DND-41 (cell line): Measurements from ENCODE around the gene PRR5L.

Source experiments
- ATAC-seq: fragments of 200-7000 bp; cut with Tn5 transposase; 3 replicates; pipeline ENCODE4 v1.9.1; 2021; ENCODE audit warnings: low read depth; ENCODE audit not compliant: insufficient read depth
- DNase-seq: peaks from one replicate; pipeline ENCODE4 v3.0.0-alpha.2; 2020
- H2AFZ ChIP-seq: 2 replicates; pipeline ENCODE4 v1.6.0; 2012; ENCODE audit warnings: low read depth, low read length
- H3K27ac ChIP-seq: 2 replicates; pipeline ENCODE4 v1.5.1; 2012; ENCODE audit warnings: low read length, inconsistent platforms
- H3K27me3 ChIP-seq: fragments of 200-600 bp; sonication (generic); 2 replicates; pipeline ENCODE4 v1.6.0; 2012; ENCODE audit warnings: low read length, mild to moderate bottlenecking, inconsistent platforms; ENCODE audit not compliant: insufficient read depth, poor library complexity
- H3K36me3 ChIP-seq: 2 replicates; pipeline ENCODE4 v1.5.1; 2012; ENCODE audit warnings: low read length, inconsistent platforms; ENCODE audit not compliant: insufficient read depth
- H3K4me1 ChIP-seq: 2 replicates; pipeline ENCODE4 v1.5.1; 2012; ENCODE audit warnings: mild to moderate bottlenecking, low read length; ENCODE audit not compliant: insufficient read depth
- H3K4me2 ChIP-seq: 2 replicates; pipeline ENCODE4 v1.6.0; 2012; ENCODE audit warnings: mild to moderate bottlenecking, moderate library complexity, low read length, inconsistent platforms; ENCODE audit not compliant: insufficient read depth
- H3K4me3 ChIP-seq, 2 experiments: fragments of 200-600 bp in 1 of 2; shearing (Covaris generic) in 1 of 2; 2 replicates each; pipeline ENCODE4 v1.5.1; 2012 to 2016; ENCODE audit warnings: inconsistent platforms in 2 of 2, low read length in 2 of 2, mild to moderate bottlenecking in 2 of 2, low read depth in 1 of 2, moderate library complexity in 1 of 2
- H3K79me2 ChIP-seq: 2 replicates; pipeline ENCODE4 v1.6.0; 2012; ENCODE audit warnings: low read length, inconsistent platforms; ENCODE audit not compliant: insufficient read depth
- H3K9ac ChIP-seq: 2 replicates; pipeline ENCODE4 v1.6.0; 2012; ENCODE audit warnings: low read depth, mild to moderate bottlenecking, inconsistent platforms, low read length, moderate library complexity
- H3K9me3 ChIP-seq: 2 replicates; pipeline ENCODE4 v1.5.1; 2012; ENCODE audit warnings: low read length, moderate library complexity, mild to moderate bottlenecking, inconsistent platforms; ENCODE audit not compliant: insufficient read depth, severe bottlenecking
- H4K20me1 ChIP-seq: 2 replicates; pipeline ENCODE4 v1.6.0; 2012; ENCODE audit warnings: low read length; ENCODE audit not compliant: insufficient read depth
- CTCF ChIP-seq: IDR thresholded peaks from 2 replicates; pipeline ENCODE4 v1.5.1; 2012; ENCODE audit warnings: borderline replicate concordance, low read length, moderate library complexity, mild to moderate bottlenecking; ENCODE audit not compliant: poor library complexity, severe bottlenecking; ENCODE audit errors: extremely low read depth
- EZH2 ChIP-seq: IDR thresholded peaks from 3 replicates; pipeline ENCODE4 v1.6.1; 2012; ENCODE audit warnings: borderline replicate concordance, low read depth, mild to moderate bottlenecking, moderate library complexity, low read length, inconsistent platforms; ENCODE audit not compliant: severe bottlenecking

The PRR5L gene

GRCh38 chr11:36339888-36340287 lies 43.8 kb downstream of the PRR5L start:
- no peak overlapping the region for H2AFZ ChIP-seq
- H3K4me1 ChIP-seq = no peaks in the 10 kb centered on the region
- no peaks in the 10 kb centered on the region for H4K20me1 ChIP-seq
- TF ChIP-seq EZH2 = no peak
- no peak for TF ChIP-seq CTCF
- H3K9me3 ChIP-seq = no peaks in the 10 kb centered on the region
- no peak overlapping the region for H3K4me2 ChIP-seq
- no peak overlapping the region for H3K4me3 ChIP-seq
- H3K9ac ChIP-seq = no peak overlapping the region
- ATAC-seq (no peak), DNase-seq (no peak)
- H3K79me2 ChIP-seq = no peaks in the 10 kb centered on the region
- no peaks in the 10 kb centered on the region for H3K36me3 ChIP-seq
- H3K27ac ChIP-seq = no peak overlapping the region
- H3K27me3 ChIP-seq = peaks cover 15% of the 10 kb centered on the region

GRCh38 chr11:36340897-36341296 lies 44.8 kb downstream of the PRR5L start:
- H3K9me3 ChIP-seq = no peaks in the 10 kb centered on the region
- no peak overlapping the region for H3K27ac ChIP-seq
- no peak overlapping the region for H3K4me3 ChIP-seq
- H3K4me2 ChIP-seq = no peak overlapping the region
- ATAC-seq (no peak), DNase-seq (no peak)
- H2AFZ ChIP-seq = no peak overlapping the region
- H3K4me1 ChIP-seq = no peaks in the 10 kb centered on the region
- H3K36me3 ChIP-seq = no peaks in the 10 kb centered on the region
- peaks cover 22% of the 10 kb centered on the region for H3K27me3 ChIP-seq
- H3K79me2 ChIP-seq = no peaks in the 10 kb centered on the region
- H4K20me1 ChIP-seq = no peaks in the 10 kb centered on the region
- no peak for TF ChIP-seq CTCF
- TF ChIP-seq EZH2 = no peak
- H3K9ac ChIP-seq = no peak overlapping the region

- H3K79me2 ChIP-seq = no peaks in the 10 kb centered on the region
- H3K4me2 ChIP-seq = no peak overlapping the region
- ATAC-seq = no peak
- no peaks in the 10 kb centered on the region for H3K9me3 ChIP-seq
- H4K20me1 ChIP-seq = no peaks in the 10 kb centered on the region
- H3K9ac ChIP-seq = no peak overlapping the region
- DNase-seq = no peak
- H2AFZ ChIP-seq = no peak overlapping the region
- no peak for TF ChIP-seq CTCF
- no peak for TF ChIP-seq EZH2
- no peaks in the 10 kb centered on the region for H3K36me3 ChIP-seq
- H3K4me1 ChIP-seq = no peaks in the 10 kb centered on the region
- H3K27me3 ChIP-seq = peaks cover 22% of the 10 kb centered on the region
- H3K4me3 ChIP-seq = no peak overlapping the region
- H3K27ac ChIP-seq = no peak overlapping the region
These were observed 45.8 kb downstream of the PRR5L start for GRCh38 chr11:36341915-36342314.

- TF ChIP-seq EZH2 (no peak), CTCF (no peak)
- Histone ChIP-seq H3K36me3 (no peaks in the 10 kb centered on the region), H3K27me3 (peaks cover 22% of the 10 kb centered on the region), H3K4me2 (no peak overlapping the region), H3K4me1 (no peaks in the 10 kb centered on the region), H3K9ac (no peak overlapping the region), H3K9me3 (no peaks in the 10 kb centered on the region), H3K4me3 (no peak overlapping the region), H3K27ac (no peak overlapping the region), H4K20me1 (no peaks in the 10 kb centered on the region), H3K79me2 (no peaks in the 10 kb centered on the region), H2AFZ (no peak overlapping the region)
- ATAC-seq (no peak), DNase-seq (no peak)
These were observed 46.2 kb downstream of the PRR5L start for GRCh38 chr11:36342327-36342726.
